ENCODE measurements around the gene ZNF33A. TPM values are rescaled to one million over a fixed set of nuclear protein-coding genes. Genes with fewer than 3 reads are reported as not detected.
"Not testable (repeated sequence)": the region's sequence is repeated elsewhere in the genome, so short reads cannot be mapped to it uniquely, and the experiment has no call there.

The ZNF33A gene
- total and polyA plus RNA-seq, 4 experiments from 2014 or later, result 14.3 to 71.4 (median 48.1) TPM

GRCh38 chr10:37991655-37992054 lies 18.8 kb upstream of the ZNF33A start:
- Mint-ChIP-seq H3K27me3 (peaks cover 2 to 6% of the 10 kb centered on the region in 2 donors), H3K4me1 (no peaks in the 10 kb centered on the region), H3K27ac (no peak overlapping the region), H3K36me3 (no peaks in the 10 kb centered on the region), H3K9me3 (peaks cover 0 to 3% (median 0%) of the 10 kb centered on the region in 8 donors), H3K4me3 (no peak overlapping the region)
- Histone ChIP-seq H3K4me3 (ENCODE audit: low read length in 2 of 2) (no peak overlapping the region), H3K9me3 (ENCODE audit: control insufficient read depth in 1 of 2, low read length in 2 of 2) (no peaks in the 10 kb centered on the region), H3K27me3 (ENCODE audit: insufficient read depth, low read length) (no peaks in the 10 kb centered on the region), H3K4me1 (ENCODE audit: insufficient read depth, low read length) (no peaks in the 10 kb centered on the region), H3K36me3 (ENCODE audit: insufficient read depth, low read length) (no peaks in the 10 kb centered on the region), H3K27ac (ENCODE audit: low read depth, low read length) (no peak overlapping the region)
- POLR2A ChIA-PET (ENCODE audit: partially characterized antibody), result no interaction called here
- CTCF ChIA-PET (ENCODE audit: partially characterized antibody), result no interaction called here
- DNase-seq, result no peak
- intact Hi-C loops (cut with micrococcal nuclease), result no loop called here

- intact Hi-C loops (cut with micrococcal nuclease), result no loop called here
- CTCF ChIA-PET (ENCODE audit: partially characterized antibody), result interaction anchor here (1.6 to 1.7 kb wide), 2 partner anchors 12 to 15 kb away, joined by 3 to 5 read pairs; no protein-coding TSS in a partner anchor
- H3K36me3 Mint-ChIP-seq, result no peaks in the 10 kb centered on the region
- POLR2A ChIA-PET (ENCODE audit: partially characterized antibody), result no interaction called here
- DNase-seq, result no peak
- Histone ChIP-seq H3K27me3 (ENCODE audit: insufficient read depth, low read length) (no peaks in the 10 kb centered on the region), H3K9me3 (ENCODE audit: control insufficient read depth in 1 of 2, low read length in 2 of 2) (no peaks in the 10 kb centered on the region), H3K36me3 (ENCODE audit: insufficient read depth, low read length) (no peaks in the 10 kb centered on the region), H3K27ac (ENCODE audit: low read depth, low read length) (no peak overlapping the region), H3K4me1 (ENCODE audit: insufficient read depth, low read length) (no peaks in the 10 kb centered on the region), H3K4me3 (ENCODE audit: low read length in 2 of 2) (no peak overlapping the region)
- peaks cover 0 to 3% (median 0%) of the 10 kb centered on the region in 8 donors for H3K9me3 Mint-ChIP-seq
- H3K27me3 Mint-ChIP-seq, result peaks cover 2 to 6% of the 10 kb centered on the region in 2 donors
- H3K4me1 Mint-ChIP-seq, result no peaks in the 10 kb centered on the region
- H3K27ac Mint-ChIP-seq, result no peak overlapping the region
- no peak overlapping the region for H3K4me3 Mint-ChIP-seq
Observed at GRCh38 chr10:37992083-37992482, 18.4 kb upstream of the ZNF33A start.

DNA sequence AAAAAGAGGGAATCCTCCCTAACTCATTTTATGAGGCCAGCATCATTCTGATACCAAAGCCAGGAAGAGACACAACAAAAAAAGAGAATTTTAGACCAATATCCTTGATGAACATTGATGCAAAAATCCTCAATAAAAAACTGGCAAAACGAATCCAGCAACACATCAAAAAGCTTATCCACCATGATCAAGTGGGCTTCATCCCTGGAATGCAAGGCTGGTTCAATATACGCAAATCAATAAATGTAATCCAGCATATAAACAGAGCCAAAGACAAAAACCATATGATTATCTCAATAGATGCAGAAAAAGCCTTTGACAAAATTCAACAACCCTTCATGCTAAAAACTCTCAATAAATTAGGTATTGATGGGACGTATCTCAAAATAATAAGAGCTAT lies 11.6 kb upstream of the ZNF33A start:
- H3K27ac Mint-ChIP-seq; H3K27ac ChIP-seq (ENCODE audit: low read depth, low read length); DNase-seq; H3K4me1 ChIP-seq (ENCODE audit: insufficient read depth, low read length); POLR2A ChIA-PET (ENCODE audit: partially characterized antibody); H3K36me3 ChIP-seq (ENCODE audit: insufficient read depth, low read length); H3K4me1 Mint-ChIP-seq; H3K9me3 ChIP-seq (ENCODE audit: control insufficient read depth in 1 of 2, low read length in 2 of 2); intact Hi-C loops (cut with micrococcal nuclease); H3K4me3 Mint-ChIP-seq; H3K27me3 Mint-ChIP-seq; H3K36me3 Mint-ChIP-seq; H3K27me3 ChIP-seq (ENCODE audit: insufficient read depth, low read length); CTCF ChIA-PET (ENCODE audit: partially characterized antibody); H3K4me3 ChIP-seq (ENCODE audit: low read length in 2 of 2): not testable (repeated sequence)
- peaks cover 0 to 11% (median 2%) of the 10 kb centered on the region in 8 donors for H3K9me3 Mint-ChIP-seq

DNA sequence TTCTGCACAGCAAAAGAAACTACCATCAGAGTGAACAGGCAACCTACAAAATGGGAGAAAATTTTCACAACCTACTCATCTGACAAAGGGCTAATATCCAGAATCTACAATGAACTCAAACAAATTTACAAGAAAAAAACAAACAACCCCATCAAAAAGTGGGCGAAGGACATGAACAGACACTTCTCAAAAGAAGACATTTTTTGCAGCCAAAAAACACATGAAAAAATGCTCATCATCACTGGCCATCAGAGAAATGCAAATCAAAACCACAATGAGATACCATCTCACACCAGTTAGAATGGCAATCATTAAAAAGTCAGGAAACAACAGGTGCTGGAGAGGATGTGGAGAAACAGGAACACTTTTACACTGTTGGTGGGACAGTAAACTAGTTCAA lies 10.0 kb upstream of the ZNF33A start:
- peaks cover 0 to 11% (median 2%) of the 10 kb centered on the region in 8 donors for H3K9me3 Mint-ChIP-seq
- H3K36me3 Mint-ChIP-seq; H3K9me3 ChIP-seq (ENCODE audit: control insufficient read depth in 1 of 2, low read length in 2 of 2); H3K27ac ChIP-seq (ENCODE audit: low read depth, low read length); CTCF ChIA-PET (ENCODE audit: partially characterized antibody); H3K4me1 Mint-ChIP-seq; H3K4me3 ChIP-seq (ENCODE audit: low read length in 2 of 2); DNase-seq; H3K36me3 ChIP-seq (ENCODE audit: insufficient read depth, low read length); H3K27me3 ChIP-seq (ENCODE audit: insufficient read depth, low read length); H3K27me3 Mint-ChIP-seq; H3K4me3 Mint-ChIP-seq; H3K4me1 ChIP-seq (ENCODE audit: insufficient read depth, low read length); intact Hi-C loops (cut with micrococcal nuclease); H3K27ac Mint-ChIP-seq; POLR2A ChIA-PET (ENCODE audit: partially characterized antibody): not testable (repeated sequence)

GRCh38 chr10:38003026-38003425 lies 7.4 kb upstream of the ZNF33A start:
- no peaks in the 10 kb centered on the region for H3K36me3 ChIP-seq (ENCODE audit: insufficient read depth, low read length)
- H3K9me3 Mint-ChIP-seq, result peaks cover 0 to 6% (median 0%) of the 10 kb centered on the region in 8 donors
- H3K27ac Mint-ChIP-seq, result no peak overlapping the region
- no peaks in the 10 kb centered on the region for H3K4me1 ChIP-seq (ENCODE audit: insufficient read depth, low read length)
- H3K4me3 Mint-ChIP-seq, result no peak overlapping the region
- no peak for DNase-seq
- intact Hi-C loops (cut with micrococcal nuclease), result no loop called here
- ChIA-PET CTCF (ENCODE audit: partially characterized antibody) (interaction anchor here (3.4 kb wide), 1 partner anchor 26 kb away, joined by 18 read pairs; the partner anchor contains the start of gene ZNF25), POLR2A (ENCODE audit: partially characterized antibody) (interaction anchor here (1.6 kb wide), 1 partner anchor 26 kb away, joined by 4 read pairs; the partner anchor contains the start of gene ZNF25)
- no peaks in the 10 kb centered on the region for H3K36me3 Mint-ChIP-seq
- H3K27me3 ChIP-seq (ENCODE audit: insufficient read depth, low read length), result no peaks in the 10 kb centered on the region
- no peak overlapping the region for H3K27ac ChIP-seq (ENCODE audit: low read depth, low read length)
- H3K27me3 Mint-ChIP-seq, result no peaks in the 10 kb centered on the region
- H3K4me1 Mint-ChIP-seq, result no peaks in the 10 kb centered on the region
- no peaks in the 10 kb centered on the region for H3K9me3 ChIP-seq (ENCODE audit: control insufficient read depth in 1 of 2, low read length in 2 of 2)
- no peak overlapping the region for H3K4me3 ChIP-seq (ENCODE audit: low read length in 2 of 2)

DNA sequence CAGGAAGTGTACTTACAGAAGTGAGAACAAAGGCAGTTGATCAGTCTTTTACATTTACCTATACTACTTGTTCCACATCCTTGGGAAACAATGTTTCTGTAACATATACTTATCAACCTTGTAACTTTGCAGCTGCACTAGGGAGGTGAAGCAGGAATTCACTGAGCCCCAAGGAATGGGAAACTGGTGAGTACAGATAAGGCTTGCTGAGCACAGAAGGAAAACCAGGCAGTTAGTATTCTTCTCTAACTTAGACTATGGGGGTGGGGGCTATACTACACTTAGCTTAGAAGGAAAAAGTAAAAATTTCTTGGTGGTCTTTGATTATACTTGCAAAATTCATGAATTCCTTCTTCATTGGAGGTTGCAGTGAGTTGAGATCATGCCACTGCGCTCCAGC lies 6.9 kb upstream of the ZNF33A start:
- H3K9me3 Mint-ChIP-seq, result peaks cover 0 to 4% (median 0%) of the 10 kb centered on the region in 8 donors
- Histone ChIP-seq H3K27me3 (ENCODE audit: insufficient read depth, low read length) (no peaks in the 10 kb centered on the region), H3K4me3 (ENCODE audit: low read length in 2 of 2) (no peak overlapping the region), H3K4me1 (ENCODE audit: insufficient read depth, low read length) (no peaks in the 10 kb centered on the region), H3K36me3 (ENCODE audit: insufficient read depth, low read length) (no peaks in the 10 kb centered on the region), H3K27ac (ENCODE audit: low read depth, low read length) (no peak overlapping the region), H3K9me3 (ENCODE audit: control insufficient read depth in 1 of 2, low read length in 2 of 2) (no peaks in the 10 kb centered on the region)
- no peak overlapping the region for H3K4me3 Mint-ChIP-seq
- H3K27ac Mint-ChIP-seq, result no peak overlapping the region
- H3K27me3 Mint-ChIP-seq, result no peaks in the 10 kb centered on the region
- no peaks in the 10 kb centered on the region for H3K36me3 Mint-ChIP-seq
- intact Hi-C loops (cut with micrococcal nuclease), result no loop called here
- POLR2A ChIA-PET (ENCODE audit: partially characterized antibody), result interaction anchor here (1.6 kb wide), 1 partner anchor 27 kb away, joined by 4 read pairs; the partner anchor contains the start of gene ZNF25
- H3K4me1 Mint-ChIP-seq, result no peaks in the 10 kb centered on the region
- DNase-seq, result no peak
- CTCF ChIA-PET (ENCODE audit: partially characterized antibody), result interaction anchor here (1.1 to 3.4 kb wide), 2 partner anchors 11 to 26 kb away, joined by 3 to 18 read pairs; partner anchors contain the start of gene ZNF25

GRCh38 chr10:38007551-38007950 lies 2.9 kb upstream of the ZNF33A start:
- no peaks in the 10 kb centered on the region for H3K9me3 Mint-ChIP-seq
- no peak overlapping the region for H3K4me3 ChIP-seq (ENCODE audit: low read length in 2 of 2)
- DNase-seq, result no peak
- peaks cover 13 to 30% (median 20%) of the 10 kb centered on the region in 4 donors for H3K4me1 Mint-ChIP-seq
- H3K36me3 ChIP-seq (ENCODE audit: insufficient read depth, low read length), result no peaks in the 10 kb centered on the region
- H3K27ac ChIP-seq (ENCODE audit: low read depth, low read length), result no peak overlapping the region
- H3K4me3 Mint-ChIP-seq, result no peak overlapping the region
- intact Hi-C loops (cut with micrococcal nuclease), result no loop called here
- no peaks in the 10 kb centered on the region for H3K27me3 Mint-ChIP-seq
- no peaks in the 10 kb centered on the region for H3K27me3 ChIP-seq (ENCODE audit: insufficient read depth, low read length)
- no peaks in the 10 kb centered on the region for H3K9me3 ChIP-seq (ENCODE audit: control insufficient read depth in 1 of 2, low read length in 2 of 2)
- peaks cover 1 to 15% of the 10 kb centered on the region in 2 donors for H3K36me3 Mint-ChIP-seq
- peaks cover 21% of the 10 kb centered on the region for H3K4me1 ChIP-seq (ENCODE audit: insufficient read depth, low read length)
- ChIA-PET POLR2A (ENCODE audit: partially characterized antibody) (no interaction called here), CTCF (ENCODE audit: partially characterized antibody) (interaction anchor here (1.8 kb wide), 1 partner anchor 31 kb away, joined by 10 read pairs; the partner anchor contains the start of gene ZNF25)
- peak overlapping the region in 1 of 7 donors; percentile 22 for H3K27ac Mint-ChIP-seq

Data from CD4-positive, alpha-beta memory T cell (primary cell).